HG02938 (cell line): Measurements from ENCODE around the gene CECR2.

Experiments
- ATAC-seq: cut with Tn5 transposase; IDR thresholded peaks from one replicate; pipeline ENCODE4 v1.9.1; 2021; ENCODE audit warnings: mild to moderate bottlenecking, moderate library complexity; ENCODE audit not compliant: unreplicated experiment

The CECR2 gene

DNA sequence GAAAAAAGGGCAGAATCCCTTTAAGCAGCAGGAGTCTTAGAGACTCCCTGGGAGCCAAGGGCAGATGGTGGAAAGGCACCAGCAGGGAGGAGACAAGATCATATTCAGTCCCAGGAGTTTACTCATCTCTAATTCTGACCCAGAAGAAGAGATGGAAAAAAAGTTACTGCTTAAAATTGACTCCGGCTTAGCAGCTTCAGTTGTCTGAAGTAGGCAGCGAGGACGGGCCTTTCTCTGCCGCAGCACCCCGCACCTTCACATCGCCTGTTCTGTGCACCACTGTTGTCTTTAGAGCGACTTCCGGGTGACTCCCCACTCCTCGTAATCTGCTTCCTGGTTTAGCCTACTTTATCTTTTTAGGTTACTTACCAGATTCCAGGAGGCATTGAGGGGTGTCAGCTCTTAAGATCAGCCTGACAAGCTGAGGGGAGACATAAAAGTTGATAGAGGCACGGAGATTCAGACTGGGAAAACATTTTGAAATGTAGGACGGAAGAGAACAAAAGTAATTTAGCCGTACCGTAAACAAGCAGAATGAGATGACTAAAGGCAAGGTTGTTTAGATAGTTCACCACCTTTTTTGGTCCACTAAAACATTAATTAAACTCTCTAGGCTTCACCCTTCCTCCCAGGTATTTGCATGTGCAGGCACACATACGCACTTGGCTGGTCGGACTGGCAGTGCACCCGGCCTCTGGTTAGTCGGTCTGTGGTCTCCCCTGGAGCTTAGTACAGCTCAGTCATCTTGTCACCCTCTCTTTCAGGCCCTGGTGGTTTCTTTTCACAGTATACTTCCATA is 74.3 kb downstream of the CECR2 start:
- no peak for ATAC-seq

DNA sequence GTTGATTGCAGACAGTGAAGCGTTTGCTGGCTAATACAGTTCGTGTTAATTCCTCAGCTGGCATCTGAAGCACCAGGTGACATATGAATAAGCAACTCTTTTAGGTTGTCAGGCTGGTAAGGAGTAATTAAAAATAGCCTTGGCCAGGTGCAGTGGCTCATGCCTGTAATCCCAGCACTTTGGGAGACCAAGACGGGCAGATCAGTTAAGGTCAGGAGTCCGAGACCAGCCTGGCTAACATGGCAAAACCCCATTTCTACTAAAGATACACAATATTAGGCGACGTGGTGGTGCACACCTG is 74.9 kb downstream of the CECR2 start:
- ATAC-seq = no peak

DNA sequence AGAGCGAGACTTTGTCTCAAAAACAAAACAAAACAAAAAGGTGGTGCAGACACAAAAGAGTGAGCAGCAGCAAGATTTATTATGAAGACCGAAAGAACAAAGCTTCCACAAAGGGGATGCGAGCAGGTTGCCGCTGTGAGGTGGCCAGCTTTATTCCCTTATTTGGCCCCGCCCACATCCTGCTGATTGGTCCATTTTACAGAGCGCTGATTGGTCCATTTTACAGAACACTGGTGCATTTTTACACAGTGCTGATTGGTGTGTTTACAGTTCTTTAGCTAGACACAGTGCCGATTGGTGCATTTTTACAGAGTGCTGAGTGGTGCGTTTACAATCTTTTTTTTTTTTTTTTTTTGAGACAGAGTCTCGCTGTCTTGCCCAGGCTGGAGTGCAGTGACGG is 77.4 kb downstream of the CECR2 start:
- no peak for ATAC-seq

DNA sequence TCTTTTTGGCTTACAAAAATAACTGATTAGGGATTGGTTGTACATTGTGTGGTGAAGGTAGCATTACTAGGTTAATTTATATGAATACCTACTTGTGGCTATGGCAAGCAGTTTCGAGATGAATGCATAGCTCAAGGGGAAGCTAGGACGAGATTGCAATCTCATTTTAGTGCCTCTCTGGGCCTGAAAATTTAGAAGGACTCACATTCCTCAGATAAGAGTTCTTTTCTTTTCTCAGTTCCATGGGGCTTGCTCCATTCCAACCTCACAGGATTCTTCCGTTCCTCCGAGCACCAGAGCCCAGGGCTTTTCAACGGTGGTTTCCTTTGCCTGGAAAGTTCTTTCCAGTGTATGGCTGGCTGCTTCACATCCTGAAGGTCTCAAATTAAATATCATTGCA is 82.1 kb downstream of the CECR2 start:
- no peak for ATAC-seq

DNA sequence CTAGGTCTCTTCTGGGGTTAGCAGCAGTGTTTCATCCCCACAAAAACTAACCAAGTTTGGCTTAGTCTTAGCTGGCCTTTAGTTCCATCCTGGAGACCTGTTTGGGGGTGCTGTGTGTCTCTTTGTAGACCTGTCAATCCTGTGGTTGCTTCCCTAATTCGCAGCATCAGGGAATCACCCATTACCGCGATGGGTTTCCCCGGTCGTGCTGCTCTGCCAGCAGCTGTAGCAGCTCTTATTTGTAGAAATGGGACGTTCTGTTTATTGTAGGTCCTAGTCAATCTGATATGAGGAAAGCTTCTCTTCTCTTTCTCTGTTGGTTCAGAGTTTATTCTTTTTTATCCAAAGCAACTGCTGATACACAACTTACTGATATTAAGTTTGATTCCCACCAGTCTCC is 91.6 kb downstream of the CECR2 start:
- ATAC-seq = no peak

DNA sequence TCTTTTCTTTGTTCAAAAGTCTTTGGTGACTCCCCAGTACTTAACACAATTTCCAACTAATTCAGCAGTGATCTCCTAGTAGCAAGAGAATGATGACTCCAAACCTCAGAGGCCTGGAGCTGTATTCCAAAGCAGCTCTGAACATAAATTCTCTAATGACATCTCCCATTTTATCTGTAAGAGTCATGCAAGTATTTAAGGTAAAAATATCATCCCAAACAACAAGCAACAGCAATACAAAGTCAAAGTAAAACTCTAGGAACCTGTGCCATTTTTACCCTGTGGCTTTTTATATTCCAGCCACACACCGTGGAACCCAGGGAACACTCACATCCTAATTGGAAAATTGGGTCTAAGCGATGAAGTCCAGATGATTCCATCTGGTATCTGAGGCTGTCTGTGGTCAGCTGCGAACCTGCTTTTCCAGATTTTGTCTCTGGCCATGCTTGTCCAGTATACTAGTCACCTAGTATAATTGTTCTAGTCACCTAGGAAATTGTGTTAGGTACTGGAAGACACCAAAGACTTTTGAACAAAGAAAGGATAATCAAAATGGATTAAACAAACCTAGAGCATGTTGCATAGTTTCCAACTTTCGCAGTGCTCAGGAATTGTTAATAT is 101.7 kb downstream of the CECR2 start:
- no peak for ATAC-seq

DNA sequence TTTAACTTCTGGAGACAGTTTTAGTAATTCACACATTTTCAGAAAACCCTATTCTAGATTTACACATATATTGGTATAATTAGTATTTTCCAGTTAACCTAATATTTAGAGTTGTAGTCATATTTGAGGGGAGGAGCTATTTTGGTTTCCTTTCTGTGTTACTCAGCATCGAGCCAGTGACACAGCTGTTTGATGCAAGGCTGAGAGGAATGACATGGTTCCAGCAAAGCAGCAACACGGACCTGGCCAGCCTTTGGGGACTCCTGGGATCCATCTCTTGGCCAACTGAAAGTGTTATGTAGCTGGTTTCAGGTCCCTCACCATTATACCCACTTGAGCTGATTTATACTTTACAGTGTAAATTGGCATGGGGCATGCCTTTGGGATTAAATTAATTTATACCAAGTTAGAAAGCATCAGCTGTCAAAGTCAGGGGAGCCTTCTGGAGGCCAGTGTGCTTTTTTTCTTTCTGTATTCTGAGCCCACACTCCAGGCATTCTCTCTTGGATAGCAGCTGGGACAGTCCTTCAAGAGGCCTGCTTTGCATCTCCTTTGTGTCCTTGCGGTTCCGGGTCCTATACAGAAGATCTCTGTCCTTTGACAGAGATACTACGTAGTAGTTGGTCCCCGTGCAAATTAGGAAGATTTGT is 102.8 kb downstream of the CECR2 start:
- ATAC-seq = no peak

DNA sequence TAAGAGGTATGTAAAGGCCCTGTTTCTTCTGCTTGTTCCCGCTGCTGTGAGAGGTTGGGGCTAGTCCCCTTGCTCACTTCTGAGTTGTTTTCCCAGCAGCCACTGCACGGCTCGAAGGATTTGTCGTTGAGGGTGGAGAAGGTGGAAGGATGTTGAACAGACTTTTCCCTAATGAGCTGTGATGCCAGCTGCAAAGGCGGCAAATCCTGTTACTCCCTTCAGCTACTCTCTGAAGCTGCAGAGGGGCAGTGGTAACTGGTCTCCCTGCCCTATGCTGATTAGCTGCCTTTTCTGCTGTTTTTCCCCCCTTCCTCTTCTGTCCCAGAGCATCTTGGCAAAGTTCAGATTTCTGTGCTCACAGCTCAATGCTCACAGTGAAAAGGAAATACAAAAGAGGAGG is 103.7 kb downstream of the CECR2 start:
- no peak for ATAC-seq

DNA sequence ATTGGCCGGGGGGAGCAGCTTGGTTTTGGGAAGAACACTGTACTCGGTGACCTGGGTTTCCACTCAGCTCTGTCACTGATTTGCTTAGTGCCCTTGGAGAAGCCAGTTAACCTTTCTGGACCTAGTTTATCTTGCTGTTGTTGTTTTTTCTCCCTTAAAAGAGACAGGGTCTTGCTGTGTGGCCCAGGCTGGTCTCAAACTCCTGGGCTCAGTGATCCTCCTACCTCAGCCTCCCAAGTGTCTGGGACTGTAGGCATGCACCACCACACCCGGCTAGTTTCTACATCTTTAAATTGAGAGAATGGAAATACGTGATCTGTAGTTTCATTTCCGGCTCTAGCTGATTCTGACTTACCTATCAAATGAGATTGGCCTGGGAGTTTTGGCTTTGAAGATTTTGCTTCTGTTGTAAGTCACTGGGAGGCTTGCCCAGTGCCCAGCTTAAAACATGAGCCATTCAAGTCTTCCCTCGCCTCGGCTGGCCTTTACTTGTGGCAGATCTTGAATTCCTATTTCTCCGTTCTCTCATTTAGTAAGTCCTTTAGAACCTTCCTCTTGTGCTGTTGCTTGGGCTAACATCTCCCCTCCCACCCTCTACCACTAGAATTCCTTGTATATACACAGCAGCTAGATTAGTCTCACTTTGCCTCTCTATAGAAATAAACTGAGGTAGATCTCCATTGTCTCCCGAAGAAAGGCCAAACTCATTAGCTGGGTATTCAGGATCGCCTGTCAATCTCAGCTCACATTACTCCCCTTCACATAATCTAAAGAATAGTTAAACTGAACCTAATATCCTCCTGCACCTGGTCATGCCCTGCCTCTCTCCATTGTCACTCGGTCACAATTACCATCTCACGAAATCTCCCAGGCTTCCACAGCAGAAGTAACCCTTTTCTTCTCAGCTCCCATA is 106.3 kb downstream of the CECR2 start:
- no peak for ATAC-seq

DNA sequence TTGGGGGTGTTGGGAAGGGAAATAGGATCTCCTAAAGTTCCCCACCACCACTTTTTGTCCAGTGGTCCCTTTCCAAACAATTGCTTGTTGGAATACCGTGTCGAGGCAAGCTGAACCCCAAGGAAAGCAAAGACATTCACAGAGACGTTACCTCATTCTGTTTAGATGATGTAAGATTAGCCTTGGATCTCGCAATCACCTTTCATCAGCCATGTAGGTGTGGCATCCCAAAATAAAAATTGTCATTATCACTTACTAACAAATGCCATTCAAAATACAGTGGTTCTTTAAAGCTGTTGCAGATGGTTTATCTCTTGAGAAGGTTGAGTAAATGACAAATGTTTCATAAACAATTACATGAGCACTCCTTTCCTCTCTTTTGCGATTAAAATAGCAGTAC is 107.6 kb downstream of the CECR2 start:
- no peak for ATAC-seq

DNA sequence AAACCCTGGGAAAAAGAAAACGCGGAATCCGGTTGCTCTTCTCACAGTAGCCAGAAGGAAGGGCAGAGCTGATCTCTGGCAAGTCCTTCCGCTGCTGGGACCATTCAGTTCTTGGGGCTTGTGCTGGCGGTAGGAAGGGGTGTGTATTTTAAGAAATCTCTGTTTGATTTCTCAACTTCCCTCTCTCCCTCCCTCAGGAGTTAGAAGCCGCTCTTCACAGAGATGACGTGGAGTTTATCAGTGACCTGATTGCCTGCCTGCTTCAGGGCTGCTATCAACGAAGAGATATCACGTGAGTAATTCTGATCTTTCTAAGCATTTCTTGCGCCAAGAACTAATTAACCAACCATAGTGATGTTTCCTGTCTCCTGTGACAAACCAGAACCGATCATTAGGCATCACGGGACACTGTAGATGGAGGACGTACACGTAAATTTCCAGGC is 108.2 kb downstream of the CECR2 start:
- ATAC-seq = no peak

DNA sequence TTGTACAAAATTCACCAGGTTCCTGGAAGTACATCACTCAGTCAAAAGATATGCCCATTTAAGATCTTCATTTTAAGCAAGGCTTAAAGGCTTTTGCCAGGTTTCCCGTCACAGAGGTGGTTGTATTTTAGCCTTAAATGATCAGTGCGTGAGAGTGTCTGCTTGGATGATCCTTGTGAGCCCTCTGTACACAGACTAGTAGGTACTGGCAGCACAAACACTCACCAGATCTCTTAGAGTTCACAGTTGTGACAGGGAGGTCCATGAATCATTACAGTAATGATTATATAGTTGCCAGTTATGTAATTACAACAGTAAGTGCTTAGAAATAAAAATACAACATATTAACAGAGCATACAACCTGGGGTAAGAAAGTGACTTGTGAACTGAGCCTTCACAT is 109.9 kb downstream of the CECR2 start:
- no peak for ATAC-seq

DNA sequence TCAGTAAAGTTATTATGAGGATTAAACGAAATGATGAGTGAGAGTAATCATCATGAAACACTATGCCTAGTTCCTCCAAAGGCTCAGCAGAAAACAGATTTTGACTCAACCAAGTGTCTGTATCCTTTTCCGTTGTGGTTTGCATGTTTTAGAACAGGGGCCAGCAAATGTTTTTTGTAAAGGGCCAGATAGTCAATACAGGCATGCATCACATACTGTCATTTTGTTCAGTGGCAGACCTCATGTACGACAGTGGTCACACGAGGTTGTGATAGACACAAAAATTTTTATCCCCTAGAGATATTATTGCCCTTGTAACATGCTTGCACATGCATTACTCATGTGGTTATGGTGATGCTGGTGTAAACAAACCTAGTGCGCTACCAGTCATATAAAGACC is 112.2 kb downstream of the CECR2 start:
- ATAC-seq = no peak

DNA sequence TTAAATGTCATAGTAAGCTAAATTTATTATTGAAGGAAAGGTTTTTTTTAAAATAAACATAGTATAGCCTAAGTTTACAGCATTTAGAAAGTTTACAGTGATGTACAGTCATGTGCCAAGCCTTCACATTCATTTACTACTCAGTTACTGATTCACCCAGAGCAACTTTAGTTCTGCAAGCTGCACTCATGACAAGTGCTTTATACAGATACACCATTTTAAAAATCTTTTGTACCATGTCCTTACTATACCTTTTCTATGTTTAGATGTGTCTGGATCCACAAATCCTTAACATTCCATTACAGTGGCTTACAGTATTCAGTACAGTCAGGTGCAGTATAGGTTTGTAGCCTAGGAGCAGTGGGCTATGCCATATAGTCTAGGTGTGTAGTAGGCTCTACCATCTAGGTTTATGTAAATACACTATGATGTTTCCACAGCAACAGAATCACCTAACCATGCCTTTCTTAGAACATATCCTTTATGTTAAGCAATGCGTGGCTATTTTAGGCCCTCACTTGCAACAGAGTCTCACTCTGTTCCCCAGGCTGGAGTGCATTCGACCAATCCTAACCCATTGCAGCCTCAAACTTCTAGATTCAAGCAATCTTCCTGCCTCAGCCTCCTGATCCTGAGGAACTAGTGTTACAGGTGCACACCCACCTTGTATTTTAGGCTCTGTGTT is 114.6 kb downstream of the CECR2 start:
- ATAC-seq = no peak

DNA sequence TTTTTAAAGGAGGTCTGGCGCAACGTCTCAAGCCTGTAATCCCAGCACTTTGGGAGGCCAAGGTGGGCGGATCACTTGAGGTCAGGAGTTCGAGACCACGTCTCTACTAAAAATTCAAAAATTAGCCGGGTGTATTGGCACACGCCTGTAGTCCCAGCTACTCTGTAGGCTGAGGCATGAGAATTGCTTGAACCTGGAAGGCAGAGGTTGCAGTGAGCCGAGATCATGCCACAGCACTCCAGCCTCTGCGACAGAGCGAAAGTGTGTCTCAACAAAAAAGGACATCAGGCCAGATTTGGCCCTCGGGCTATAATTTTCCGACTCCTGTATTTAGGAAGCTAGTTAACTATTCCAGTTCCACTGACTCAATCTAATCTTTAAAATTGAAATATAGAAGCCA is 115.3 kb downstream of the CECR2 start:
- no peak for ATAC-seq

DNA sequence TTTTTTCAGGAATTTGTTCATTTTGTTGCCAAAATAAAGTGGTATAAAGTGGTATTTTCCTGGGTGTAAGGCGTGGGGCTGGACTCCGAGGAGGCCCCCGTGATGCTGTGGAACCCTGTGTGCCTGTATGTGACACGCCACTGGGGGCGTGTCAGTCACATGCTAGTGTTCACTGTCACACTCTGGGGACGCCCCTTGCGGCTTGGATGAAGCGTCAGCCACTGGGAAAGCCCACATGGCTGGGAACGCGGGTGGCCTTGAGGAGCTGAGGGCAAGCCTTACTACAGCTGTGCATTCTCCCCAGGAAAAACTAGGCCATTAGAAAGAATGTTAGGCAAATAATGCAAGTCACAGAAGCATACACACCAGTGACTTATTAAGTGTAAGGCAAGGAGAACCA is 117.1 kb downstream of the CECR2 start:
- ATAC-seq = no peak

DNA sequence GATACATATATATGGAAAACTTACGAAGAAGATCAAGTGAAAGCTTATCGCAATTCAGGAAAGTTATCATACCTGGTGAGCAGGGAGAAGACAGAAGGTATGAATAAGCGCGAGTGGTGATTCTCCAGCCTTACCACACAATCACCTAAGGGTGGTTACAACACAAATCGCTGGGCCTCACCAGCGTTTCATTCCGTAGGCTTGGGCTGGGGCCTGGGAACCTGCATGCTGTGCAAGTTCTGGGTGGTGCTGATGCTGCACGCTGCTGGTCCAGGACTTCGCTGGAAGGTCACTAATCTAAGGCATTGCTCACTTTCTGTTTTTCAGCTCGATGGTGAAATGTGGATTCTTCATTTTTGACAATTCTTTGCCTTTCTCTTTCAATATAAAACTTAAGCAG is 117.5 kb downstream of the CECR2 start:
- ATAC-seq = no peak

DNA sequence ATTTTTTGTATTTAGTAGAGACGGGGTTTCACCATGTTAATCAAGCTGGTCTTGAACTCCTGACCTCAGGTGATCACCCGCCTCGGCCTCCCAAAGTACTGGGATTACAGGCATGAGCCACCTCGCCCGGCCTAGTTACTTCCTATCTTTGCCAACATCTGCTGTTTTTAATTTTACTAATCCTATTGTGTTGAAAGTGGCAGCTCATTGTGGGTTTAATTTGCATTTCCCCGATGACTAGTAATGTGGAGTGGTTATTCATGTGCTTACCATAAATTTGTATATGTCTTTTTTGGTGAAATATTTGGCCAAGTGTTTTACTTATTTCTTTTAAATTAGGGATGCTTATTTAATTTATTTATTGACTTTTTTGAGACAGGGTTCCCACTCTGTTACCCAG is 119.8 kb downstream of the CECR2 start:
- no peak for ATAC-seq

DNA sequence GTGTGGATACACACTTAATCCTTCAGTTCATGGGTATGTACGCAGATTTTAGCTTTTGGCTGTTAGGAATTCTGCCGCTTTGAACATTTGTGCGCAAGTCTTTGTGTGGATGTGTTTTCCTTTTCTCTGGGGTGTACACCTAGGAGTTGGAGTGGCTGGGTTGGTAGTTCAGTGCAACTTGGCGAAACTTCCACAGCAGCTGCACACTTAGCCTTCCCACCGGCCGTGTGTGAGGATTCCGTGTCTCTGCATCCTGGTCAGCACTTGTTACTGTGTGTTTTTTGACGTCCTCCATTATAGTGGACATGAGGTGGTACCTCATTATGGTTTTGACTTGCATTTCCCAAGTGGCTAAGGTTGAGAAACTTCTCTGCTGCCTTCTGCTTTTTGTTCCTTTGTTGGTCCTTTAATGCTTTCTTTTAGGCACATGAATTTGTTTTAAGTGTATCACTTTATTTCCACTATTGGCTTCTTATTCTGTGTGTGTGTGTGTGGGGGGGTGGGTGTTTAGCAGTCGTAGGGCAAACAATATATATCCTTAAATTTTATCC is 121.9 kb downstream of the CECR2 start:
- ATAC-seq = no peak

DNA sequence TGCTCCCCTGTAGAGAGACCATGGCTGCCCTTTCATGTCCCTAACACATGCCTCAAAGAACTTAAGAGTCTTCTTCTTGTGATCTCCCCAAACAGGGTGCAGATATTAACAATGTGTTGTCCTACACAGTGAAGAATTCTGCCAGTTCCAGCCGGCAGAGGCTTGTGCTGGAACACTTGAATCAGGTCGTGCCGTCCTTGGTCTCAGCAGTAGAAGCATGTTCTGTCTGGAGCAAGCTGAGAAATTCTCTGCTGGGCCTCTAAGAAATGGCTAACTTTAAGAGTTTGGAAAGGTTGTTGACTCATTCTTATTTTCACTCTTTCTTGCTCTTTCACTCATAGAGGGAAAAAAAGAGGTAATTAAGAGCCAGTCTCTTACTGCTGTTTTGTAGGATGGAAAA is 123.0 kb downstream of the CECR2 start:
- no peak for ATAC-seq
